OCI-LY1 (cell line): ENCODE results near the gene MTMR1.

Experiments
- H2AFZ ChIP-seq: fragments of 200-600 bp; sonication (generic), shearing (Covaris generic); 2 replicates; pipeline ENCODE4 v1.6.0; 2014; ENCODE audit warnings: antibody characterized with exemption, mild to moderate bottlenecking, low read length
- H3F3A ChIP-seq: fragments of 200-600 bp; sonication (generic), shearing (Covaris generic); 2 replicates; pipeline ENCODE4 v1.6.0; 2014; ENCODE audit warnings: mild to moderate bottlenecking, antibody characterized with exemption, low read length, moderate library complexity; ENCODE audit not compliant: insufficient read depth
- H3K27ac ChIP-seq: fragments of 200-600 bp; sonication (generic); 2 replicates; pipeline ENCODE4 v1.5.1; 2014; ENCODE audit warnings: low read length, mixed run types, mild to moderate bottlenecking, low read depth; ENCODE audit not compliant: poor library complexity, severe bottlenecking
- H3K27me3 ChIP-seq: fragments of 200-600 bp; sonication (generic); 2 replicates; pipeline ENCODE4 v1.6.0; 2014; ENCODE audit warnings: antibody characterized with exemption, mild to moderate bottlenecking, low read length, moderate library complexity; ENCODE audit not compliant: insufficient read depth
- H3K36me3 ChIP-seq: fragments of 200-600 bp; sonication (generic); 2 replicates; pipeline ENCODE4 v1.6.1; 2014; ENCODE audit warnings: mild to moderate bottlenecking, antibody characterized with exemption, low read length, moderate library complexity, mixed read lengths; ENCODE audit not compliant: insufficient read depth
- H3K4me1 ChIP-seq: fragments of 200-600 bp; sonication (generic); 2 replicates; pipeline ENCODE4 v1.5.1; 2014; ENCODE audit warnings: mild to moderate bottlenecking, low read length, moderate library complexity; ENCODE audit not compliant: insufficient read depth, severe bottlenecking
- H3K4me2 ChIP-seq: fragments of 200-600 bp; sonication (generic), shearing (Covaris generic); 2 replicates; pipeline ENCODE4 v1.6.1; 2014; ENCODE audit warnings: low read length
- H3K4me3 ChIP-seq: fragments of 200-600 bp; sonication (generic); 2 replicates; pipeline ENCODE4 v1.5.1; 2014; ENCODE audit warnings: low read length, low read depth, mild to moderate bottlenecking, mixed read lengths; ENCODE audit not compliant: poor library complexity, severe bottlenecking
- H3K79me2 ChIP-seq: fragments of 200-600 bp; shearing (Covaris generic); 2 replicates; pipeline ENCODE4 v1.6.1; 2016; ENCODE audit warnings: mixed run types, low read length, mixed read lengths; ENCODE audit not compliant: insufficient read depth
- H3K9ac ChIP-seq: fragments of 200-600 bp; sonication (generic), shearing (Covaris generic); 2 replicates; pipeline ENCODE4 v1.6.1; 2014; ENCODE audit warnings: mild to moderate bottlenecking, low read length, mixed read lengths
- H3K9me2 ChIP-seq: fragments of 200-600 bp; sonication (generic), shearing (Covaris generic); 2 replicates; pipeline ENCODE4 v1.6.1; 2014; ENCODE audit warnings: low read depth, mild to moderate bottlenecking, low read length, mixed read lengths
- H3K9me3 ChIP-seq: fragments of 200-600 bp; shearing (Covaris generic); 2 replicates; pipeline ENCODE4 v1.6.1; 2014; ENCODE audit warnings: low read length, mixed read lengths
- H4K20me1 ChIP-seq: fragments of 200-600 bp; sonication (generic), shearing (Covaris generic); 2 replicates; pipeline ENCODE4 v1.6.0; 2016; ENCODE audit warnings: mild to moderate bottlenecking, low read length; ENCODE audit not compliant: insufficient read depth
- CTCF ChIP-seq: fragments of 200-600 bp; sonication (generic), shearing (Covaris generic); IDR thresholded peaks from 2 replicates; pipeline ENCODE4 v1.5.1; 2017; ENCODE audit warnings: mild to moderate bottlenecking, antibody characterized with exemption, low read length, moderate library complexity, mixed read lengths
- EZH2 ChIP-seq: fragments of 200-600 bp; sonication (generic), shearing (Covaris generic); IDR thresholded peaks from 2 replicates; pipeline ENCODE4 v1.8.0; 2017; ENCODE audit warnings: borderline replicate concordance, mixed run types, mild to moderate bottlenecking, antibody characterized with exemption, low read length, moderate library complexity, mixed read lengths

MTMR1 gene

GRCh38 chrX:150664290-150664689 lies 28.9 kb upstream of the MTMR1 start:
- Histone ChIP-seq H3K4me2 (no peak overlapping the region), H3K4me1 (no peaks in the 10 kb centered on the region), H3K4me3 (no peak overlapping the region), H3K9ac (no peak overlapping the region), H3K9me2 (no peaks in the 10 kb centered on the region), H4K20me1 (no peaks in the 10 kb centered on the region), H3K36me3 (no peaks in the 10 kb centered on the region), H3K79me2 (no peaks in the 10 kb centered on the region), H3F3A (no peaks in the 10 kb centered on the region), H2AFZ (no peak overlapping the region), H3K27ac (no peak overlapping the region), H3K9me3 (no peaks in the 10 kb centered on the region), H3K27me3 (no peaks in the 10 kb centered on the region)
- TF ChIP-seq CTCF (no peak), EZH2 (no peak)

- no peaks in the 10 kb centered on the region for H3K36me3 ChIP-seq
- no peaks in the 10 kb centered on the region for H4K20me1 ChIP-seq
- no peaks in the 10 kb centered on the region for H3K4me1 ChIP-seq
- H3K9ac ChIP-seq = no peak overlapping the region
- H3F3A ChIP-seq = no peaks in the 10 kb centered on the region
- no peak overlapping the region for H2AFZ ChIP-seq
- H3K9me2 ChIP-seq = no peaks in the 10 kb centered on the region
- no peaks in the 10 kb centered on the region for H3K27me3 ChIP-seq
- no peaks in the 10 kb centered on the region for H3K9me3 ChIP-seq
- no peak overlapping the region for H3K4me3 ChIP-seq
- TF ChIP-seq CTCF (no peak), EZH2 (no peak)
- H3K4me2 ChIP-seq = no peak overlapping the region
- H3K79me2 ChIP-seq = no peaks in the 10 kb centered on the region
- H3K27ac ChIP-seq = no peak overlapping the region
Observed at GRCh38 chrX:150676221-150676620, 17.0 kb upstream of the MTMR1 start.

- Histone ChIP-seq H3K9me3 (no peaks in the 10 kb centered on the region), H3K4me3 (no peak overlapping the region), H3K27me3 (no peaks in the 10 kb centered on the region), H3K4me1 (no peaks in the 10 kb centered on the region), H2AFZ (no peak overlapping the region), H3K9me2 (no peaks in the 10 kb centered on the region), H3K4me2 (no peak overlapping the region), H4K20me1 (no peaks in the 10 kb centered on the region), H3K79me2 (no peaks in the 10 kb centered on the region), H3F3A (no peaks in the 10 kb centered on the region), H3K27ac (no peak overlapping the region), H3K36me3 (no peaks in the 10 kb centered on the region), H3K9ac (no peak overlapping the region)
- TF ChIP-seq EZH2 (no peak), CTCF (peak; percentile 55)
Observed at GRCh38 chrX:150680974-150681373, 12.2 kb upstream of the MTMR1 start.
